ENCODE results near the gene CFAP299.

CFAP299 gene

DNA sequence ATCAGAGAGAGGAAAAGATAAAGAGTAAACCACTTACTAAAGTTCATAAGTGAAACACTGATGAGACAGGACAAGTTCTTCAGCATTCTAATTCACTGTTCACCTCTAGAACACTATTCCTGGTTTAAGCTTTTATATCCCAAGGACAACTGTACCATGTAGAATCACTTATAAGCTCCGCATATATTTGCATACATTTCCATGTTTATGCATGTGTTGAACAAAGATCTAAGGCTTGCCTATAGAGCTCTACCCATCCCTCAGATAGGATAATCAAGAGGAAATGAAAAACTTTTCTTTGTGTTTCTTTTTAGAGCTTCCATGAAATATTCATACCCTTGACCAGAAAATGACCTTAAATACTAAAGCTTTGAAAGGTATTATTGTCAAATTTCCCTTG is 538.0 kb downstream of the CFAP299 start:
- DNase-seq = no peak

DNA sequence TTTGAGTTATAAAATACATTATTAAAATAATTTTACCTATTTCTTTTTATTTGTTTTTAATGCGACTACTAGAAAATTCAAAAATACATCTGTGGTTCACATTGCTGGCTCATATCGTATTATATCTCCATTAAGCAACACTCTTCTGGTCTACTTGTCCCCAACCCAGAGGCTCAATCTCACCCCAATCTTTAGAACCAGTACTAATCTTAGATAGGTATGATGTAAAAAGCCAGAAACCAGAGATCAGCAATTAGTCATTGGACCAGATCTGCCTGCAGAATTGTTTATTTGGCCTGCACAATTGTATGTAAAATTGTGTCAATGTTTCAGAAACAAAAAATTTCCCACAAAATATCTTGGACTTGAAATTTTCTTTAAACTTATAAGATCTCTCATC is 539.4 kb downstream of the CFAP299 start:
- DNase-seq = no peak

DNA sequence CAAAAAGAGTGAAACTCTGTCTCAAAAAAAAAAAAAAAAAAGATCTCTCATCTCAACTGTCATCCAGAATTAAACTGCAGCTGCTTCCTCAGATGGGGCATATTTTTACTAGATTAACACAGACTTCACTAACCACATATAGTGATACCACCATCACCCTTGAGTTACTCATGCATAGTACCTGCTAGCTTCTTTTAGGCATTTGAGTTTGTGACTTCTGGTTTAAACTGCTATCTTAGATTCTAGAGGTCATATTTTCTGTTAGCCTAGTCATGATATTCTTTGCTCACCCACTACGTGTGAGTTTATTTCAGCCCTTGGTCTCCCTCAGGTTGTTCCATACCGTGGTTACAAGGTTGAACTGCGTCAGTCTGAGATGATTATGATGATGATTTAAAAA is 540.1 kb downstream of the CFAP299 start:
- DNase-seq = no peak

DNA sequence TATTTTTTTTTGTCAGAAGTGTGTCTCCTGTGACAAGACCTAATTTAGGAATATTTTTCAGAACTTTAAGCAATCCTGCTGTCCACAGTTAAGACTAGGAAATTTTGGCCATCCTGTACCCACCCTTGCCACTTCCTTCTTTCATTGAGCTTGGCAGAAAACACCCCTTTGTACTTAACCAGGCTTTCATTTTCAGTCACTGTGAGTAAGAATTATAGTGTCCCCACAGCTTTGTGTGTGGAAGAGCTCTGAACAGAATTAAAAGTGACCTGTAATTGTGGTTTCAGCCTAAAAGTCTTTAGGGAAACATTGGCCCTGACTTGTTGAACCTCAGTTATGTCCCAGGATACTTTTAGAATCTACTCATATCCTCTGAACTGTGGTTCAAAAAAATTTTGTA is 541.3 kb downstream of the CFAP299 start:
- DNase-seq = no peak

DNA sequence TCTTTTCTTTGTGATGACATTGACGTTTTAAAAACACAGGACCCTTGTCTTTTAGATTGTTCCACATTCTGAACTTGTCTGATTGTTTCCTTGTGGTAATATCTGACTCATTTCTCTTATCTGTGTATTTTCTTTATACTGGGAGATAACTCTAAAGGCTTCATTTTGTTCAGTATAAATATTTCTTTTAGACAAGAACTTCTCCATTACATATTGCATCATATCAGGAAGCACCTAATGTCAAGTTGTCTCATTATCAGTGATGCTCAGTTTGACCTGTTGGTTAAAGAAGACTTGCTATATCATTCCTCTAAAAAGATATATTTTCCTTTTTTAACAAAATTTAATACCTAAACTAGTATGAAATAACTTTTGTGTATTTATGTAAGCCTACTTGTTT is 542.7 kb downstream of the CFAP299 start:
- DNase-seq = no peak

DNA sequence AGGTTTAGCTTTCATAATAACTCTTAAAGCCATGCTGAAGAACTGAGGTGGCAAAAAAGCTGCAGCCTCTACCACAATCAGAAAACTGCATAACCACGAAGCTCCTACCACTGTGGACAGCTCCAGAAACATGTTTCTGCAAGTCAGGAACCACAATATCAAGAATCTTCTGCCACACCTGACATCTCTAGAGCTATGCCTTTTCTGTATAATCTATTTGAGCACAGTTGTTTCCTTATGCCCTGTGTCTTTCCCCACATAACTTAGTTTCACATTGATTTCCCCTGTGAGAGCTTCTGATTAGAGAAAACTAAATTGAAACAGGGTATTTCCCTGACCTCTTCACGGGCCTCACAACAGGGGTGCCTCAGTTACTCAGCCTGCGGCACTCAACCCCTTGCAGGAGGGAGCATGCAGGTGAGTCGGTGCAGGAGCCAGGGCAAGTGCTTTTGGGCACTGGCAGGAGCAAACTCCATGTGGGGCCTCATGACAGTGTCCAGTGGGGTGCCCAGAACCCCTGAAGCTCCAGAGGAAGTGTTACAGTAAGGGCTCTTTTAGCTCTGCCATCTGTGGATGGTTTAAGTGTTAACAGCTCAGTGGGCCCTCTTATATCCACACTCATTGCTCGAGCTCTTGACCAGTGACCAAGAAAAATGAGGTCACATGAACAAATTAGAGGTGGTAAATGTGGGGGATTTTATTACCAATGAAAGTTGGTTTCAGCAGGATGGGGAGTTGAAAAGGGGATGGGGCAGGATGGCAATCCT is 562.2 kb downstream of the CFAP299 start:
- DNase-seq = no peak

DNA sequence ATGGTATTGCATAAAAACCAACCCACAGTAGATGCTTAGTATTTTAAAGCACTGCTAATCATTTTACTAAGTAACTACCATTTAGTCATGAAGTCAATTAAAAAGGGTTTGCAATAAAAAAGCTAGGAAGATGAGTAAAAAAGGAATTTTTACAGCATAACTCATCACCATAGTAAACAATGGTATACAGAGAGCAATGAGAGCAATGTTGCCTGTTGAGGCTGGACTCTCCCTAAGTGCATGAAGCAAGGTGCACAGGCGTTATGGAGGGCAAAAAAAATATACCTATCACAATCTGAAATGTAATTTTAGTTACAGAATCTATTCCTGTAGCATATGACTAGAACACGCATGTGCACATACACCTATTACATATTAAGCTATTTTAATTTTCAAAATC is 565.4 kb downstream of the CFAP299 start:
- DNase-seq = no peak

DNA sequence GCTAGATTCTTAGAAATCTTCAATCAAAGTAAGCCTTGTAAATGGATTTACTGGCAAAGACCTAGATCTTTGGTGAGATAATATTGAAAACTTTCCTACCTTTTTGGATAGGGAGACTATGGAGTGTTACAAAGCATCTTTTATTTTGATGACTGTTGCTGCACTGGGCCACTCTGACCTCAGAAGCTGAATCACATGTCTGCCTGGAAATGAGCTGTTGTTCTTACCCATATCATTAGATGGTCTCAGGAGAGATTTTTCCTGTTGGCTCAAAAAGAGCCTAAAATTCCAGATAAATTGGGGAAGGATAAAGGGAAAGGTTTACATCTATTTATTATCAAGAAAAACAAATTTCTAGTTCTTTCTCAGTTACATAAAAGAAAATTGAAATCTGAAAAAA is 567.5 kb downstream of the CFAP299 start:
- DNase-seq = no peak

DNA sequence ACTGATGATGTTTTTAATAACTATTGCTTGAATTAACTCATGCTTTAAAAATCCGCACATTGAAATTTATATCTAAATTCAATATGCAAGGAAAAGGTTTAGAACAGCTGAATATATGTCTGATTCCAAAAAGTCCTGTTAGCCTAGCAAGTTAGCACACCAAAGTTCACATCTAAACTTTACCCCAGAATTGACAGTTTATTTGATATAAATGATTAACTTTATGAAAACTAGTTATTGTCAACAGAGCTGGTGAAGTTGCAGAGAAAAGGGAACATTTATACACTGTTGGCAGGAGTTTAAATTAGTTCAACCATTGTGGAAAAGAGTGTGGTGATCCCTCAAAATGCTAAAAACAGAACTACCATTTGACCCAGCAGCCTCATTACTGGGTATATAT is 574.4 kb downstream of the CFAP299 start:
- no peak for DNase-seq

DNA sequence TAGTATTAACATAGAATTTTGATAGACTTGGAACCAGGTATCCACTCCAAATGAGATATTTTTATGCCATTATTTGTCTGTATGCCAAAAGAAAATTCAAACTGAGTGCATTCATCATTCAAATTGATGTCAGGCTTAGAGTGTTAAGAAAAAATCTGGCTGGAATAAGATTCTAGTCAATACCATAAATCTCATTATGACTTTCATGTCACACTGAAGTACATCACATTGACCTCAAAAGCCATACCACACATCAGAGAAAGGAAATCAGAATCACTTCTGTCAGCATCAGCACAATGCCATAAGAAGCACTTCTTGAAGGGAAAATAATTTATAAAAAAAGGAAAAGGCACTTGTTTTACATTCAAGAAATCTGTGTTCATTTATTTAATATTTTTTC is 575.9 kb downstream of the CFAP299 start:
- DNase-seq = no peak

DNA sequence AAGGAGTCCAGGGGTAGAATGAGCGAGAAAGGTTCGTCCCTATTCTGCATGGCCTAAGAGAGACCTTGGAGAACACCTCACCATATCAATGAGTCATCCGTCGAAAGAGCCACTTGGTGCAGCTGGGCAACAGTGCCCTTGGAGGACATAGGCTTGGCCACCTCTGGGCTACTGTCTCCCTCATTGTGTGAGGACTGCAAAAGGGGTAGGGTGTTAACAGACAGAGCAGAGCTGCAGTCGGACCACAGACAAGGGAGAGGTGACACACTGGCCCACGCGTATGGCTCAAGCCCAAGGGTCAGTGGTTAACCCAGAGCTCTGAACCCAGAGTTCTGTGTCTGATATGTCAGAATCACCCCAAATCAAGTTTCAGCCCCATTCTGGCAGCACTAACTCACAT is 576.8 kb downstream of the CFAP299 start:
- no peak for DNase-seq

DNA sequence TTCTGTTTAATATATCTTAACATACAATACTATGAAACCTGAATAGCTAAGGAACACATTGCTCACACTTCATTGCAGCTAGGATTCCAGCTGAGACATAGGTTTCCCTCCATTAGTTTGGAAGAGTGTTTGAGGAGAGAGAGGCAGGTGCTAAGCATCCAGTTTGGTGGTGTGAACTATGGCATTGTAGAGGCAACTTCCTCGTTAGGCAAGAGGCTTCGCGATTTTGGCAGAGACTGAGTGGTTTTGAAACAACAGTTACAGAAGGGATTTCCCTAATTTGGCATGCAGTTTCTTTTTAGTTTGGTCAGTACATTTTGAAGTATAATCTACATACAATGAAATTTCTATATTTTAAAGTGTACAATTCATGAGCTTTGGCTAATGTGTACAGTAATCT is 577.9 kb downstream of the CFAP299 start:
- DNase-seq = no peak

DNA sequence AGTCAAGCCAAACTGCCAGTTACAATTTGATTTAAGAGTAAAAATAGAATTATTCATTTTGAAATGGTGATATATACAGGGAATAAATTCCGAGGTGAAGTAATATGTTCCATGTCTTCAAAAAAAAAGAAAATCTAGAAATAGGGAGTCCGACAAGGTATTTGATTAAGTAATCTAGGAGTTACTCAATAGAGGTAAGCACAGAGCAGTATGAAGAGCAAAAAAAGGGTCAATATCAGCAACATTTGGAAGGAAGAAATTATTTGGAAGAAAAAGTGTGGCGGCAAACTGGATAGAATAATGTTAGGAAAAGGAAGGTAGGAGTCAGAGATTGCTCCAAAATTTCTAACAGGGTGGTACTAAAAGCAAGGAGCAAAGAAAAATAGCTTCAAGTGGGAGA is 581.2 kb downstream of the CFAP299 start:
- DNase-seq = no peak

DNA sequence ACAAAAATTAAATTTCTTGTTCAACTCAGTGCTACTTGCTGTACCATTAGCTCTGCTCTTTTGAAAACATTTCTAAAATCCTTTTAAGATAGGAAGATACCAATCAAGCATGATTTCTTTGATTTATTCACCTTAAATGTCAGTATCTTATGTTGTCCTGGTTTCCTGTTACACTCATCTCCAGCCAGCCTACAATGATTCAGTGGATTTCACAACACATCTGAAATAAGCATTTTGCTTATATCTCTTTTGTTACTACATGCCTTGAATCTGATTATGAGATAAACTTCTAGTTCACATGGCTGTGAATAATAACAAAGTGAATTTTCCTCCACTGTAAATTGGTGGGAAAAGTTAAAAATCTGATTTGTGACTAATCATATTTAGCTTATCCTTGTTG is 582.5 kb downstream of the CFAP299 start:
- DNase-seq = no peak

DNA sequence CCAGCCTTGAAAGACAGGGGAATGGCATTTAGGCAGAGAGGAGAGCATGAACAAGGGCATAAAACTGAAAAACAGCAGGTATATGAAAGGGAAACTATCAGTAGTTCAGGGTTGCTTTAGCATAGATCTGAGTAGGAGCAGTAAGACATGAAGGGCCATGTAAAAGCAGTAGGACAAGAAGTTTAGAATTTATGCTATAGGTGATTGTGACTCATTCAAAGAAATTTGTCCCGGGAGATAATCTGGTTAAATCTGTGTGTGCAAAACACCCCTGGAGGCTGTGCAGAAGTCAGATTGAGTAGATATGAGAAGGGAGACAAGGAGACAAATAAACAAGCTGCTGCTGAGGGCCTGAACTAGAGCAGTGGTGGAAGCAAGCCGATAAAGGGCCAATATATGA is 585.9 kb downstream of the CFAP299 start:
- no peak for DNase-seq

DNA sequence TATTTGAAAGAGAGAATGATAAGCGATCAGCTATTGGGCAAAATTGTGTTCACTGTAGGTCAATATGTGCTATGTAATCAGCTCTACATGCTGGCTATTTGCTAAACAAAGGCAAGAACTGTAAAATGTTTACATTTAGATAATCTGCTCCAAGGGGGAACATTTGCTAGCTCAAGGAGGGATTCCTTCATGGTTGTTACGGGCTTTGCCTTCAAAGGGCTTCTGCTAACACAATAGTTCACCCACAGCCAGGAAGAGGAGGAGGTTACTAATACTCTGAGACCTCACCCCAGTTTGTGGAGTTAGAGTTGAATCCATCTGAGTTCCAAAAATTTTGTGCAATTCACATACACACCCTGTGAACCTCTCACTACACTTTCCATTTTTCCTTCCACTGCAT is 587.4 kb downstream of the CFAP299 start:
- no peak for DNase-seq

DNA sequence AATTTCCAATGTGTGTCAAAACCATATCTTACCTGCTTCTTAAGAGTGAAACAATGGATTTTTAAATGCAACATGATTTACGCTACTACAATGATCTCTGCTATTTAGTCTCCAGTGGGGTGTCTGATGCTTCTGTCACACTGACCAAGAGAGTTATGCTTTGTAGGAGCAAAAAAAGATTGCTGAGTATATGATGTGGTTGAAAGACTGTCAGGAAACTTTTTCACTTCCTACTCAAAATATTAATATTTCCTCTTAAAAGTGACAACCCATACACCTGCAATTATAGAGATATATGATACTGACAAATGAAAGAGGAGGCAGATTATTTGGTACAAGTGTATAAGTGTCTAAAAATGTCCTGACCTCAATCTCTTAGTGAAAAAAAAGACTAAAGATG is 589.8 kb downstream of the CFAP299 start:
- no peak for DNase-seq

DNA sequence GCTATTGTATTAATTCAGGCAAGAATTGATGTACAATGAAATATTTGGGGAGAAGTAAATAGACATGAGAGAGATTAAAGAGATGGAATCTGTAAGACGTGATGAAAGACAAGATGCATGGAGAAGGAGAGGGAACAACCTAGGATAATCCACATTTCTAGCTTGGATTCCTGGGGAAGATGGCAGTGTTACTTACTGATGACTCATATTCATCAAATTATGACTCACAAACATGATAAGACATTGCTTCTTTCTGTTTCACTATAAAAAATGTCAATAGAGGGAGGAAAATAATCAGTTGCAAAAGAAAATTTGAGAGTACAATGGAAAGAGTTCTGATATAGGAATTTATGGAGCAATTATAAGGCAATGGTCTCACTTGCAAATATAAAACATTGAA is 590.9 kb downstream of the CFAP299 start:
- no peak for DNase-seq

DNA sequence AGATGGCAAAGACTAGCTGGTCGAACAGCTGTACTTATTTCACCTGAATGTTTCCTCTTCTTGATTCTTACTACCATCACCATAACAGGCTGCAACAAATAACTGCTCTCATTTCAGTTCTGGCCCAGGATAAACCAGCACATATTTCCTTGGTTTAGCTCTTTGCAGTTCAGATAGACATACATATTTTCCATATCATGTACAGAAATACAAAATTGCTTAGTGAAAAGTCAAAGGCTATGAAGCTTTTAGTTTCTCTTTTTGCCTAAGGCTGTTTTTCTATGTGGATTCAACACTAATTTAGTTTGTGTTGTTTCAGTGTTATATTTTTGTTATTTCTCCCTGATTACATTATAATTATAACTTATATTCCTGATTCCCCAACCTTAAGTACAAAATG is 591.4 kb downstream of the CFAP299 start:
- DNase-seq = no peak

DNA sequence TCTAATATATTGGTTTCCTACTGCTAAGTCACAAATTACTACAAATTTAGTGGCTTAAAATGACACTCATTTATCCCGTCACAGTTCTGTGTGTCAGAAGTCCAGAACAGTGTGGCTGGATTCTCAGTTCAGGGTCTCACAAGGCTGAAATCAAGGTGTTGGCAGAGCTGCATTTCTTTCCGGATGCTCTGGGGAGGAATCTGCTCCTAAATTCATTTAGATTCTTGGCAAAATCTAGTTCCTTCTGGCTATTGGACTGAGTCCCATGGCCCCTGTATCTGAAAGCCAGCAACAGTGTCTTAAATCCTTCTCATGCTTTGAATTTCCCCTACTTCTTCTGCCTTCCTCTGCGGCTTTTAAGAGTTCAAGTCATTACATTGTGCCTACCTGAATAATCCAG is 591.9 kb downstream of the CFAP299 start:
- no peak for DNase-seq

DNA sequence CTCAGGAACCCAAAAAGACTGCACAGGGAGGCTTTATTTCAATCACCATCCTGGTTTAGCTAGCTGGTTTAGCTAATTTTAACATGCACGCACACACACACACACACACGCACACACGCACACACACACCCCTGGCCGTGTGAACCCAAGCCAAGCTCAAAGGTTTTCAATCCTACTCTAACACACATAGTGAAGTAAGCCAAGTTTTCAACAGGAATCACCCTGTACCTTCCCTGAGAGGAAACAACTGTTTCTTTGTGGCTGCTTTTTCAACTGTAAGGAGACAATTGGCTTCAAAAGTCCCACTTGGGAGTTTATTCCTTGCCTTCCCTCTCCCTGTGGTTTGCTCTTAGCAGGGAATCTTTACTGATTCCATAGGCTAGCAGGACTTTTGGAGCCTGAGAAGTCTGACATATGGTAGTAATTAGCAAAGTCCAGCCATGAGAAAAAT is 596.1 kb downstream of the CFAP299 start:
- DNase-seq = no peak

DNA sequence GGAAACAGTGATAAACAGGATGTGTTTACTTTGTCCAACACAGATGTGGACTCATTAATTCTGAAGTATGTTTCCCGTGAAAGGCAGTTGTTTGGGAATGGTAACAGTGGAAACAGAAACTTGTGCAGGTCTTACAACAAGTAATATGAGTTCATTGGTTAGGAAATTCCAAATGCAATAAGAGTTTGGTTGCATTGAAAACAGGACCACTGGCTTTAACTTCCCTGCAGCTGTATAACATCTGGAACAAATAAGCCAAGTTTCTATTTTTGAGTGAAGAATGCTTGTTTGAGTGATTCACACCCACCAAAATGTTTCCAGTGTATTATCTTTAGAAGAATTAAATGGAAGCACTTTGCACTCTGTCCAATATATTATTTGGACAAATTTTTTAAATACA is 612.6 kb downstream of the CFAP299 start:
- no peak for DNase-seq

DNA sequence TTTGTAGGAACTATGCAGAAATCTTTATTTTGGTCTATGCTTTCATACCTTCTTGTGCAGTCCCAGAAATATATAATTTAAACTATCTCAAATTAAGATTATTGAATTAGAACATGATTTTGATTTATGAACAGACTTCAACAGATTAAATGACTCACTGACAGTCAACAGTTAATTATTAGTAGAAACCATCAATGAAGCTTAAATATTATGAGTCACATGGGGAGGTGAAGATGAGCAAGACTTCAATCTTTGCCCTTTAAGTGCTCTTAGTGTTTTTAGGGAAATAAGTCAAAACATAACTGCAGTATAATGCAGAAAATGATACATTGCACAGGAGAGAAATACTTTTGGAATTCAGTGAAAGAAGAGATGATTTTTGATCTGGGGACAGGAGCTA is 613.5 kb downstream of the CFAP299 start:
- no peak for DNase-seq

DNA sequence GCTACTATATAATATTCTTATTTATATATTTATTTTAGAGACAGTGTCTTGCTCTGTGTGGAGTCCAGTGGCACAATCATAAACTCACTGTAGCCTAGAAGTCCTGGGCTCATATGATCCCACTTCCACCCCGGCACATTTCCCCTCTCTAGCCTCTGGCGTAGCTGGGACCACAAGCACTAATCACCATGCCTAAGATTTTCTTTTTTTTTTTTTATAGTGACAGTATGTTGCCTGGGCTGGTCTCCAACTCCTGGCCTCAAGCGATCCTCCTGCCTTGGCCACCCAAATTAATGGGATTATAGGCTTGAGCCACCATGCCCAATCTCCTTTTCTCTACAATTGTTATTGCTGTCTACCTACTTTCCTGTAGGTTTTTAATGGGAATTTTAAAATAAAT is 620.9 kb downstream of the CFAP299 start:
- DNase-seq = no peak

DNA sequence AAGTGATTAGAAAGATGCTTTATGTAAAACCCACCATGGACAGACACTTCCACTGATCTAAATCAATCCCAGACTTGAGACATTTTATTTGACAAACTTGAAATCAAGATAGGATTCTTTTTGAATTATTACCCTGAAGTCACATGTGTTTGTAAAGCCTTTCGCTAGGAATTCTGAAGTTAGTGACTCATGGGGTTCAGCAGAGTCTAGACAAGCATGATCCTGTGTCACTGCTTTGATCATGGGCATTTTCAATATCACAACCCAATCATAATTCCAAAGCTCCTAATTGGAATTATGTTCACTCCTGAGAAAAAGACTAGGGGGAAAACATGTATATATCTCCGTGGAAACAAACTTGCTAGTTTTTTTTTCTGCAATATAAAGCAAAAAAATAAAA is 627.5 kb downstream of the CFAP299 start:
- DNase-seq = no peak

DNA sequence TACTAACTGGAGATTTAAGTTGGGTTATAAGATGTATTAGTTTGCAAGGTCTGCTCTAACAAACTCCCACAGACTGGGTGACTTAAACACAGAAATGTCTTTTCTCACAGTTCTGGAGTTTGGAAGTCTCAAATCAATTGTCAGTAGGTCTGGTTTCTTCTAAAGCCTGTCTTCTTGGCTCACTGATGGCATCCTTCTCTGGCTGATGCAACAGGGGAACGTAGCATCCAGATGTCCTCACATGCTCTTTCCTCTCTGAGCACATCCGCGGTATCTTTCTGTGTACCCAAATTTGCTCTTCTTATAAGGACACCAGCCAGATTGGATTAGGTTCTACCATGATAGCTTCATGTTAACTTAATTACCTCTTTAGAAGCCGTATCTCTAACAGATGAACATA is 631.8 kb downstream of the CFAP299 start:
- DNase-seq = no peak

Data from stimulated activated CD4-positive, alpha-beta T cell treated with anti-CD3 and anti-CD28 coated beads, Interleukin-12 subunit alpha, Interleukin-12 subunit beta, amount 100 ng/mL, for 4 hours (primary cell).